CD14-positive monocyte (primary cell): ENCODE data around the gene KCNG2. TPM values are rescaled to one million over a fixed set of nuclear protein-coding genes. Genes with fewer than 3 reads are reported as not detected.

Experiments
- DNase-seq, 3 donors: peaks; one replicate each; pipeline ENCODE4 v3.0.0-alpha.2; 2011 to 2022
- H2AFZ ChIP-seq: 2 replicates; pipeline ENCODE4 v1.6.0; 2012; ENCODE audit warnings: mild to moderate bottlenecking, low read depth, low read length, inconsistent platforms; ENCODE audit not compliant: insufficient read depth, poor library complexity, severe bottlenecking
- H3K27ac ChIP-seq, 2 donors: 1 replicate in 1 of 2; 2 replicates in 1 of 2; pipeline ENCODE4 v1.5.1; 2012 to 2013; ENCODE audit warnings: low read length in 2 of 2, control low read depth in 1 of 2, inconsistent platforms in 1 of 2, low read depth in 1 of 2, mild to moderate bottlenecking in 1 of 2
- H3K27me3 ChIP-seq, 2 donors: one replicate each; pipeline versions ENCODE4 v1.6.0 to v1.6.1; 2011 to 2013; ENCODE audit warnings: low read length in 2 of 2; ENCODE audit not compliant: control insufficient read depth in 2 of 2, insufficient read depth in 2 of 2
- H3K36me3 ChIP-seq, 2 donors: replicated peaks in 1 of 2; 1 replicate in 1 of 2; 2 replicates in 1 of 2; pipeline versions ENCODE4 v1.5.1 to v1.6.1; 2012 to 2013; ENCODE audit warnings: low read length in 2 of 2, control low read depth in 1 of 2, inconsistent platforms in 1 of 2, mild to moderate bottlenecking in 1 of 2; ENCODE audit not compliant: insufficient read depth in 2 of 2, control insufficient read depth in 1 of 2
- H3K4me1 ChIP-seq, 2 donors: 1 replicate in 1 of 2; 2 replicates in 1 of 2; pipeline versions ENCODE4 v1.5.1 to v1.6.1; 2012 to 2013; ENCODE audit warnings: low read length in 2 of 2, control low read depth in 1 of 2, inconsistent platforms in 1 of 2, mild to moderate bottlenecking in 1 of 2, moderate library complexity in 1 of 2; ENCODE audit not compliant: insufficient read depth in 2 of 2, control insufficient read depth in 1 of 2
- H3K4me2 ChIP-seq: replicated peaks from 2 replicates; pipeline ENCODE3; 2012; ENCODE audit warnings: low read length, moderate library complexity, mild to moderate bottlenecking; ENCODE audit not compliant: poor library complexity, severe bottlenecking; ENCODE audit errors: extremely low read depth
- H3K4me3 ChIP-seq, 3 experiments: fragments of 200-600 bp in 1 of 3; sonication (generic) in 1 of 3; replicated peaks in 1 of 3; 1 replicate in 2 of 3; 2 replicates in 1 of 3; pipeline ENCODE4 v1.5.1; 2011 to 2013; ENCODE audit warnings: low read length in 3 of 3, mild to moderate bottlenecking in 3 of 3, control low read depth in 2 of 3, low read depth in 2 of 3, inconsistent platforms in 1 of 3, moderate library complexity in 1 of 3
- H3K79me2 ChIP-seq: 2 replicates; pipeline ENCODE4 v1.6.0; 2012; ENCODE audit warnings: mild to moderate bottlenecking, control low read depth, inconsistent platforms, low read length, moderate library complexity; ENCODE audit not compliant: insufficient read depth
- H3K9ac ChIP-seq: 2 replicates; pipeline ENCODE4 v1.6.0; 2017; ENCODE audit warnings: low read length, mild to moderate bottlenecking; ENCODE audit not compliant: insufficient read depth, poor library complexity, severe bottlenecking
- H3K9me3 ChIP-seq, 2 donors: replicated peaks in 1 of 2; 1 replicate in 1 of 2; 2 replicates in 1 of 2; pipeline versions ENCODE4 v1.5.1 to v1.6.1; 2012 to 2013; ENCODE audit warnings: low read length in 2 of 2, control low read depth in 1 of 2; ENCODE audit not compliant: control insufficient read depth in 1 of 2, insufficient read depth in 1 of 2
- H4K20me1 ChIP-seq: 2 replicates; pipeline ENCODE4 v1.6.0; 2012; ENCODE audit warnings: mild to moderate bottlenecking, low read length, control low read depth, moderate library complexity; ENCODE audit not compliant: insufficient read depth
- H3K27ac Mint-ChIP-seq, 7 donors: one replicate each; pipeline ENCODE4 v1.8.0; 2020; ENCODE audit warnings: mild to moderate bottlenecking in 7 of 7, mixed read lengths in 7 of 7, moderate library complexity in 6 of 7, inconsistent platforms in 2 of 7
- H3K27me3 Mint-ChIP-seq, 3 donors: one replicate each; pipeline ENCODE4 v1.8.0; 2021 to 2022; ENCODE audit warnings: low read depth in 3 of 3, mild to moderate bottlenecking in 3 of 3, mixed read lengths in 3 of 3, moderate library complexity in 3 of 3, inconsistent platforms in 1 of 3
- H3K36me3 Mint-ChIP-seq, 2 donors: one replicate each; pipeline ENCODE4 v1.8.0; 2020; ENCODE audit warnings: mixed read lengths in 2 of 2, inconsistent platforms in 1 of 2, mild to moderate bottlenecking in 1 of 2
- H3K4me1 Mint-ChIP-seq: one replicate; pipeline ENCODE4 v1.8.0; 2020; ENCODE audit warnings: mild to moderate bottlenecking, mixed read lengths
- H3K4me3 Mint-ChIP-seq, 2 donors: one replicate each; pipeline ENCODE4 v1.8.0; 2020; ENCODE audit warnings: mild to moderate bottlenecking in 2 of 2, mixed read lengths in 2 of 2, moderate library complexity in 1 of 2
- H3K9me3 Mint-ChIP-seq, 7 donors: one replicate each; pipeline ENCODE4 v1.8.0; 2020 to 2022; ENCODE audit warnings: mixed read lengths in 7 of 7, mild to moderate bottlenecking in 6 of 7, moderate library complexity in 6 of 7, inconsistent platforms in 2 of 7
- CTCF ChIP-seq: fragments of 200-600 bp; IDR thresholded peaks from one replicate; pipeline ENCODE4 v1.8.0; 2022; ENCODE audit warnings: antibody characterized with exemption, mild to moderate bottlenecking
- WGBS: methylation state at CpG from one replicate; pipeline ENCODE4 v1.1.5; 2013; ENCODE audit warnings: missing lambda C conversion rate; ENCODE audit not compliant: insufficient coverage; 5-methylcytosine and 5-hydroxymethylcytosine counted together
- intact Hi-C, 2 donors: fragments of 100-400 bp; cut with micrococcal nuclease; formaldehyde crosslinking; loops; one replicate each; pipeline versions ENCODE4 v1.15.0 to v1.15.1; 2023
- polyA plus RNA-seq, 3 donors: library from polyadenylated mRNA; depleted of rRNA in 1 of 3; unstranded in 2 of 3; stranded (reverse) in 1 of 3; fragments of 300-500 nt in 2 of 3; fragments of >200 nt in 1 of 3; fragmentation: Illumina TruSeq in 2 of 3; gene quantifications; 1 replicate in 2 of 3; 2 replicates in 1 of 3; pipeline ENCODE4 v1.2.3, GENCODE V29; 2012 to 2021

Gene KCNG2
- polyA plus RNA-seq, 3 donors, result 0.04 TPM; not detected in 2

DNA sequence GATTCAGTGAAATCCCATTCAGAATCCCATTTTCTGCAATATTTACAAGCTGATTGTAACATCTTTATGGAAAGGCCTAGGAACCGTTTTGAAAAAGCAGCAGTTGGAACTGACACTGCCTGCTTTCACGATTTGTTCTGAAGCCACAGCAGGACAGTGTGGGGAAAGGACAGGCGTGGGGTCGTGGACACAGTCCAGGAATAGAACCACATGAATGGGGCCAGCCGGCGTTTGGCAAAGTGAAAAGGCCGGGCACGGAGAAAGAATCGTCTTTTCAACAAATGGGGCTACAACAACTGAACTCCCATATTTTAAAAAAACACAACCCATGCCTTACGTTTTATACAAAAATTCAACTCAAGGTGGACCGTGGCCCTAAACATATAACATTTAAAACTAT lies 84.0 kb downstream of the KCNG2 start:
- H3K79me2 ChIP-seq, result no peaks in the 10 kb centered on the region
- 97% methylated on average over 4 of the region's 11 CpGs for WGBS
- no peaks in the 10 kb centered on the region for H3K27me3 ChIP-seq
- peaks cover 40 to 61% of the 10 kb centered on the region in 2 donors for H3K9me3 ChIP-seq
- no peak overlapping the region for H3K9ac ChIP-seq
- H3K36me3 ChIP-seq, result no peaks in the 10 kb centered on the region
- no peak overlapping the region for H2AFZ ChIP-seq
- no peaks in the 10 kb centered on the region for H4K20me1 ChIP-seq
- H3K4me3 ChIP-seq, result no peak overlapping the region
- H3K4me3 Mint-ChIP-seq, result no peak overlapping the region
- peaks cover 34 to 55% (median 50%) of the 10 kb centered on the region in 7 donors for H3K9me3 Mint-ChIP-seq
- H3K27ac ChIP-seq, result no peak overlapping the region
- no peaks in the 10 kb centered on the region for H3K4me1 ChIP-seq
- no peak for DNase-seq
- H3K27ac Mint-ChIP-seq, result no peak overlapping the region
- H3K4me2 ChIP-seq, result no peak overlapping the region
- intact Hi-C loops, result no loop called here
- no peaks in the 10 kb centered on the region for H3K36me3 Mint-ChIP-seq
- H3K27me3 Mint-ChIP-seq, result peaks cover 0 to 2% (median 1%) of the 10 kb centered on the region in 3 donors
- no peaks in the 10 kb centered on the region for H3K4me1 Mint-ChIP-seq
- TF ChIP-seq CTCF, result no peak

DNA sequence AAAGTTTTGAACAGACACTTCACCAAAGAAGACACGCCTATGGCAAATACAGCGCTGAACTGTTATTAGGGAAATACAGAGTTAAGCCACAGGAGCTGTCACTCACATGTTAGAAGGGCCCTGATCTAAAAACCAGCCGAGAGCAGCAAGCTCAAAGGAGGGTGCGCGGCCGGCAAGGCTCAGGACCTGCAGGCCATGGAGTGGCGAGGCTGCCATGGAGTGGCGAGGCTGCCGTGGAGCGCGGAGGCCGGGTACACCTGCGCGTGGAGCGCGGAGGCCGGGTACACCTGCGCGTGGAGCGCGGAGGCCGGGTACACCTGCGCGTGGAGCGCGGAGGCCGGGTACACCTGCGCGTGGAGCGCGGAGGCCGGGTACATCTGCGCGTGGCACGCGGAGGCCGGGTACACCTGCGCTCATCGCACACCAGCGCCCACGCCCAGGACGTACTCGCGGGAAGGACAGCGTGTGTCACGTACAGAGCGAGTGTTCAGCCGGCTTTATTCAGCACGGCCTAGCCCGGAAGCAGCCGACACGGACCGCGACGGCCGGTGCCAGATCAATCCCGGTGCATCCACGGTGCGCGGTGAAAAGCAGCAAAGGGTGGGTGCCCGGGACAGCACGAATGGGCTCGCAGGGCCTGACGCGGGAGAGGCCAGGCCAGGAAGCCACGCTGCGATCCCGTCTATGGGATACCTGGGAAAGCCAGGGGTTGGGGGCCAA lies 84.9 kb downstream of the KCNG2 start:
- intact Hi-C loops, result no loop called here
- Histone ChIP-seq H3K27me3 (no peaks in the 10 kb centered on the region), H3K4me2 (no peak overlapping the region), H3K79me2 (no peaks in the 10 kb centered on the region), H3K9ac (no peak overlapping the region), H3K4me1 (no peaks in the 10 kb centered on the region), H3K9me3 (peaks cover 50 to 67% of the 10 kb centered on the region in 2 donors), H3K4me3 (no peak overlapping the region), H2AFZ (no peak overlapping the region), H3K27ac (no peak overlapping the region), H3K36me3 (no peaks in the 10 kb centered on the region), H4K20me1 (no peaks in the 10 kb centered on the region)
- no peak for DNase-seq
- TF ChIP-seq CTCF, result no peak
- H3K27ac Mint-ChIP-seq, result peak overlapping the region in 1 of 7 donors; percentile 13
- peaks cover 38 to 60% (median 55%) of the 10 kb centered on the region in 7 donors for H3K9me3 Mint-ChIP-seq
- H3K36me3 Mint-ChIP-seq, result no peaks in the 10 kb centered on the region
- no peaks in the 10 kb centered on the region for H3K4me1 Mint-ChIP-seq
- 96% methylated on average over 66 of the region's 68 CpGs for whole genome bisulfite sequencing
- no peak overlapping the region for H3K4me3 Mint-ChIP-seq
- peaks cover 0 to 2% (median 1%) of the 10 kb centered on the region in 3 donors for H3K27me3 Mint-ChIP-seq
